Effector CD8-positive, alpha-beta T cell (primary cell): ENCODE results near the gene FPR1.
"Not testable (repeated sequence)": the region's sequence is repeated elsewhere in the genome, so short reads cannot be mapped to it uniquely, and the experiment has no call there.

Experiments
- DNase-seq: peaks from one replicate; lab custom pipeline; 2025; lab: John Stamatoyannopoulos, UW

Gene FPR1

DNA sequence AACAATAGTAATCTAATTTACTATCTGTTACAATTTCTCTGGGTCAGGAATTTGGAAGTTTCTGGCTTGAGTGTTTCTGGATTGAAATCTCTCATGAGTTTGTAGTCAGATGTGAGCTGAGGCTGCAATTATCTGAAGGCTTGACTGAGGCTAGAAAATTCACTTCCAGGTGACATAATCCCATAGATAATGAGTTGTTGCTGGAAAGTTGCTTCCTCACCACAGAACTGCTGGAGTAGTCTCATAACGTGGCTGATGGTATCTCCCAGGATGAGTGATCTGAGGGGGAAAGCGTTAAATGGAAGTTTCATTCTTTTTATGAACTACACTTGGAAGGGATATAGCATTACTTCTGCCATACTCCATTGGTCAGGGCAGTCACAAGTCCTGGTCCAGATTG lies 28.0 kb upstream of the FPR1 start:
- no peak for DNase-seq

DNA sequence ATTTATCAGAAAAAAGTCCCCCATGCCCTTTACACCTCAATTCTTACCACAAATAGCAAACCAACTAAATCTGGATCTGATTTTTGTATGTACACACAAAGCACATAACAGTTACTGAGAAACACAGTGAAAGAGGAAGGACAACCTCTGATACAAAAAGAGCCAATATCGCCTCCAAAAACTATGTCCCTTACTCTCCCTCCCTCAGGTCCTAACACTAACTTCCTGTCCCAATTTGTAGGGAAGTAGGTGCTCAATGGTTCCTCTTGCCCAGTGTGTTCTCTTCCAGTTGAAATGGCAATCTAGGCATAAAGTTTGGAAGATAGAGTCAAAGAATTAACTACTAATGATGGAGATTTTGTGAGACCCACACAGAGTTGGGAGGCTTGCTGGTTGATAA lies 27.5 kb upstream of the FPR1 start:
- no peak for DNase-seq

DNA sequence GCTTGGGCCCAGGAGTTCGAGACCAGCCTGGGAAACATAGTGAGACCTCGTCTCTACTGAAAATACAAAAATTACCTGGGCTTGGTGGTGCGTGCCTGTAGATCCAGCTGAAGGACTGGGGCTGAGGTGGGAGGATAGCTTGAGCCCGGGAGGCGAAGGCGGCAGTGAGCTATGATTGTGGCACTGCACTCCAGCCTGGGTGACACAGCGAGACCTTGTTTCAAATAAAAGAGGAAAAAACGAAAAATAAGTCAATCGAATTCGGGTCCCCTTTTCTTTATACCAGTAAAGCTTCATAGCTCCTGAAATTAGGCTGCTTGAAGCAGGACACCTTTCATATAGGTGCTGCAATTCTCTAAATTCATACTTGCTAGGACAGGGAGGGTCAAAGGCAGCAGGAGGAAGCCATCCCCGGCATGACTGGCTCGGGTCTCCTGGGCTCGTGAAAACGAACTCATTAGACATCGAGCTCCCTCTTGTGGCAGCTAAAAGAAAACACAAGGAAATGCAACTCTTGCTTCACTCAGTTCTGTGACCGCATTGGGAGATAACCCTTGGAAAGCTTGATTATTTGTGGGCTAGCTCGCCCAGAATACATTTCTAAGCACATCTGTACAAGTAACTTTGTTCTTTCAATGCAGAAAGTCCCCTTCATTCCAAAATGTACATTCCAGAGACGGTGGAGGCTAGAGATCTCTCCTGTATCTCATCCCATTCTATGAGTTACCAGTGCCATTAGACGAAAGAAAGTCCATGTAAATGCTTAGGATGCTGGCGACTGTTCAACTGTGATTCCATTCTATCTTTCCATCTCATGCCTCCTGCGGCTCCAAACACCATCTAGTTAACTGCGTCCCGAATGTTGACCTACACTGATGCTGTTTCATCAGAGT lies 26.1 kb upstream of the FPR1 start:
- DNase-seq = no peak

DNA sequence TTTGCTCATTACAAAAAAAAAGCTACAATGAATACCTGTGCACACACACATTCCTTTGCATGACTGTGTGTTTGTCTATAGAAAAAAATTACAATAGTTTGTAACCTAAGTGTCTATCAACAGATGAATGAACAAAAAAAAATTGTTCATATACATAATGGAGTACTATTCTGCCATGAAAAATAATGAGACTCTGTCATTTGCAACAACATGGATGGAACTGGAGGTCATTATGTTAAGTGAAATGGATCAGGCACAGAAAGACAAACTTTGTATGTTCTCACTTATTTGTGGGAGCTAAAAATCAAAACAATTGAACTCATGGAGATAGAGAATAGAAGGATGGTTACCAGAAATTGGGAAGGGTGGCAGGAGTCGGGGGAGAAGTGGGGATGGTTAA lies 24.9 kb upstream of the FPR1 start:
- not testable (repeated sequence) for DNase-seq

DNA sequence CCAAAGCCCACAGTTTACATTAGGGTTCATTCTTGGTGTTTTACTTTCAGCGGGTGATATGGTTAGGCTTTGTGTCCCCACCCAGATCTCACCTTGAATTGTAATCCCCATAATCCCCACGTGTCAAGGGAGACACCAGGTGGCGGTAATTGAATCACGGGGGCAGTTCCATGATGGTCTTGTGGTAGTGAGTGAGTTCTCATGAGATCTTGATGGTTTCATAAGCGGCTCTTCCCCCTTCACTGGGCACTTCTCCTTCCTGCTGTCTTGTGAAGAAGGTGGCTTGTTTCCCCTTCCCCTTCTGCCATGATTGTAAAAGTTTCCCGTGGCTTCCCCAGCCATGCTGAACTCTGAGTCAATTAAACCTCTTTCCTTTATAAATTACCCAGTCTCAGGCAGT lies 21.3 kb upstream of the FPR1 start:
- DNase-seq = no peak

DNA sequence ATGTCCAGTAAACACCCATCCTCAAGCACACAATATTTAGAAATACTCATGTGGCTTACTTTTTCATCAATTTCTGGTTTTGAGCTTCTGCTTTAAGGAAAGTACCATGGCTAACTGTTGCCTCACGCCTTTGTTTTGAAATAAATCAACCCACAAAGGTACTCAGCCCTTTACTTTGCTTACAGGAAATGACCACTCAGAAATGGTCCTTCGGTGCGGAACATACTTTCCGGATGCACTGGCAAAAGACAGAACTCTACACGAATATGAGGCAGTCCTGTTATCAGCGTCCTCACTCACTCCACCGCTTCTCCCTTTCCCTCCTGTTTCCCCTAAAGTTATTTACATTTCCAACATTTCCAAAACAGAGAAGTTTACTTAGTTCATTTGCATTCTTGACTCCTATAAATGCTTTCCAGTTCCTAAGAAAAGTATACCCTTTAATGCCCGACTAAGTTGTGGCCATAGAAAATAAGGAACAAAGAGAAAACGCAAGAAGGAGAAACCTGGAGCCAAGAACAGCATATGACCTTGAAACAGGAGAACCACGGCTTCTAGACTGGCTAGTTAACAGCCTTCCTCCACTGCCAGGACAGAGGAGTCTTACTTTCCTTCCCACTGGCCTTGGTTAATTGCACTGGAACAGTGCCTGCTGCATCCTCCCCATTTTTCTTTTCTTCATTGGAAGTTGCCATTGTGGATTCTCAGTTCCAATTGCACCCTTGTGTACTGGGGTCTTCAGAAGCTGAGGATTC lies 19.9 kb upstream of the FPR1 start:
- DNase-seq = no peak

DNA sequence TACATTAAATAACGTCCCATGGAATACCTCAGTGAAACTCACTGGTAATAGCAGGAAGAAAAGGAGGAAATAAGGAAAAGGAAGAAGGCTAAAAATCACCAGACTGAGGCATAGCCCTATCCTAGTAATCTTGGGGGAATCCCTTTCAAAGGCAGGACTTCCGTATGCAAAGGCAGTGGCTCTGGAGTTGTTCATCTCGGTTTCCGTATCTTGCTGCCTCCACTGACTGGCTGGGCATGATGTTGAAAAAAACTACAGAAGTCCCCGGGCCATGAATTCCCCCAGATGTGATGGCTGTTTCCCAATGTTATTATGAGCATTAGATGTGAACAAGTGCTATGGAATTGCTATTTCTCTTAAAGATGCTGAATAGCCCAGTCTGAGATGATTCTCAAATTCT lies 14.8 kb upstream of the FPR1 start:
- no peak for DNase-seq

DNA sequence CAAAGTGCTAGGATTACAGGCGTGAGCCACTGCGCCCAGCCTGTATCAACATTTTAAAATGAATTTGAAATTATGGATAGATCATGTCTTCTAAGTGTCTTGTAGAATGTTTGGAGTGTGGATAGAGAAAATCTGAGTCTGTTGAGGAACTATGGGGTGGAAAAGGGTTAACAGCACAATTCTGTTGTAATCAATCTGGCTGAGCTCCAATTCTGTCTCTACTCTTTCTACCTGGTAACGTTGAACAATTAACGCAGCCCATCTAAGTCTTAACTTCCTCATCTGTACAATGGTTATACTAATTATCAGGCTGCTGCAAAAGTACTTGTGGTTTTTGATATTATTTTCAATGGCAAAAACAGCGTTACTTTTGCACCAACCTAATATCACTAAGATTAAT lies 13.4 kb upstream of the FPR1 start:
- DNase-seq = no peak

DNA sequence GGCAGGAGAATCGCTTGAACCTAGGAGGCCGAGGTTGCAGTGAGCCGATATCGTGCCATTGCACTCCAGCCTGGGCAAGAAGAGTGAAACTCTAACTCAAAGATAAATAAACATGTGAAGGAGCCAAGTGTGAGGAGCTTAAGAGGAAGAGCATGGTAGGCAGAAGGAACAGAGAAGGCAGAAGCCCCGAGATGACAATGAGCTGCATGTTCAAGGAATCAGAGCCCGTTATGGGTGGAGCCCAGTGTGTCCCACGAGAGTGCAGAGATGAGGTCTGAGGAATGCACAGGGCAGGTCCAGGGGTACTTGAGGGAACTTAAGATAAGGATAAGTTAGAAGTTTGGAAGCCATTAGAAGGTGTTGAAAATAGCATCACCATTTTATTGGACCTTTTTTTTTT lies 10.0 kb upstream of the FPR1 start:
- no peak for DNase-seq

DNA sequence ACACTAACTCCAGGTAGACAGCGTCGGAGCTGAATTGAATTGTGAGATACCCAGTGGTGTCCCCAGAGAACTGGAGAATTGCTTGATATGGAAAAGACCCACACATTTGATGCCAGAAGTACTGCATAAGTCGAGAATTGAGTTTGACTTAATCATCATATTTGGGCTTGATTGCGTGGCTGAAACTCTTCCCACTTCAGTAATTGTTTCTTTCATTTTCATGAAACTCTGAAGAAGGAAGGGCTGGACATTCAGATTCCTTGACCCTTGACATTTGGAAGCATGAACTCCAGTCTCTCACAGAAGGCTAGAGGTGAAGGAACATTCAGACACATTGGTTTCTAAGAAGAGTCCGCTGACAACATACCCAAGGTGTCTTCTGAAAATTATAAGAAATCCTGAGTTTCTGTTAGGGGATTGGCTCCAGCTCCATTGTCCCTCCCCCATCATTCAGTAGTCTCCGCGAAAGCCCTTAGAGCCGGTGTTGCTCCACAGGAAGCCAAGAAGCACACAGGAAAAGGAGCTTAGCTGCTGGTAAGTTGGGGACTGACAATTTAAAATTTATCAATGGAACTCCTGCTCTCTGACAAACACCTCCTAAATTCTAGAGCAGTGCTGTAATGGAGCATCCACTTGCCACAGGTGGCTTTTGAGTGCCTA lies 9.1 kb upstream of the FPR1 start, which contains the start of gene FPR2:
TSS of gene FPR2 (plus strand) at position 484 of the 660 bp plus-strand sequence. CDS start 7,479 bp downstream, outside the sequence.
- no peak for DNase-seq

DNA sequence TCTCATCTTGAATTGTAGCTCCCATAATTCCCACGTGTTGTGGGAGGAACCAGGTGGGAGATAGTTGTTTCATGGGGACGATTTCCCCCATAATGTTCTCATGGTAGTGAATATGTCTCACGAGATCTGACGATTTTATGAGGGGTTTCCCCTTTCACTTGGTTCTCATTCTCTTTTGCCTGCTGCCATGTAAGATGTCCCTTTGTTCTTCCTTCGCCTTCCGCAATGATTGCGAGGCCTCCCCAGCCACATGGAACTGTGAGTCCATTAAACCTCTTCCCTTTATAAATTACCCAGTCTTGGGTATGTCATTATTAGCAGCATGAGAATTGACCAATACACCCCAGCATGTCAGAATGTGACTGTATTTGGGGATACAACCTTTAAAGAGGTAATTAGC lies 3.9 kb upstream of the FPR1 start:
- no peak for DNase-seq

DNA sequence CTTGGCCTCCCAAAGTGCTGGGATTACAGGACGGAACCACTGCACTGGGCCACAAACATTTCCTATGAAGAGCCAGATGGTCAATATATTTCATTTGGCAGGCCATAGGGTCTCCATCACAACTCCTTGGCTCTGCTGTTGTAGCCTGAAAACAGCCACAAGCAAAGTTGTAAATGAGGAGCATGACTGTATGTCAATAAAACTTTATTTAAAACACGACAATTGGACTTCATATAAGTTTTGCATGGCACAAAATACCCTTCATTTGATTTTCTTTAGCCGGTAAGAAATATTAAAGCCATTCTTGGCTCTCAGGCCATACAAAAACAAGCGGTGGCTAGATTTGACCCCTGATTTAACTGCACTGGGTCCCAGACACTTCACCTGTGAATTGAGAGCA lies 3.1 kb upstream of the FPR1 start:
- no peak for DNase-seq

DNA sequence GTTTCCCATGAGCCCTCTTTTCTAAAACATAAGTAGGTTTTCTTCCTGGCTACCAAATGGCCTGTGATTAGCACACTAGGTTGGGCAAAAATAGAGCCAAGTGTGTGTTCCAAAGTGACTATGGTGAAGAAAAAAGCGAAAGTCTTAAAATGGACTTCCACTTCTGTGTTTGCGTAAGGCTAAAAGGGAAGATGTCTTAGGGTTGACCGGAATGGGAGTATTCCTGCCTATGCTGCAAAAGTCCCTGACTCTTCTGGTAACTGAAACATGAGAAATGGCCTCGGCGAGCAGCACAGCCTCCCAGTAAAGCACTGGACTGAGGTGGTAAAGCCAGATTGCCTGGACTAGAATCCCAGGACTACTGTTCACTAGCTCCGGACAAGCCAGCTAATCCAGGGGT lies 2.4 kb upstream of the FPR1 start:
- DNase-seq = no peak

DNA sequence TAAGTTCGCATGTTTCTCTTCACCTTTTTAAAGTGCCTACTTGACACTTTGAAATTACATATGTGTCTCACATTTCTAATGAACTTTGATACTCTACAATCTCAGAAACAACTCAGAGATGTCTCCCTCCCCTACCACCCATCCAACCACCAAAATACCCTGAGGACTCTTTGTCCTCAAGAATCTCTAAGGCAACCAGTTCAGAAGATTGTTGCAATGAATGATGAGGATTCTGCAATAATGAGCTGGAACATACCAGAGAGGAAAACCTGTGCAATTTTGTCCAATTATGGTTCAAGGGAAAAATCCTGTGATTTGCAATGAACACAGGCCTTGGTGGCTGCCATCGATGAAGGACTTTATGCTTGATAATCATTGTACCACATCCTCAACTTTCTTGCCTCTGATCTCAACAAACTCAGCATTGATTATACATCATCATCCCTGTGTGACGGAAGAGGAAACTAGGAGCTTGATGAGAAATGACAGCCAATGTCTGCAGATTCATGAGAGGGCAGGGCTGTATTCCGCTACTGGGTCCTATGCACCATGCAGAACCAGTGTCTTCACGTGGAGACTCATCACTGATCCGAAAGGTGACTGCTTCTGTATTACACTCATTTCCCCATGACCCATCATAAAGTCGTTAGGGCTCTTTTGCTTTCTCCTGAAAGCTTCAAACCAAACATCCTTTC lies 1.1 kb downstream of the FPR1 start:
- DNase-seq = no peak

DNA sequence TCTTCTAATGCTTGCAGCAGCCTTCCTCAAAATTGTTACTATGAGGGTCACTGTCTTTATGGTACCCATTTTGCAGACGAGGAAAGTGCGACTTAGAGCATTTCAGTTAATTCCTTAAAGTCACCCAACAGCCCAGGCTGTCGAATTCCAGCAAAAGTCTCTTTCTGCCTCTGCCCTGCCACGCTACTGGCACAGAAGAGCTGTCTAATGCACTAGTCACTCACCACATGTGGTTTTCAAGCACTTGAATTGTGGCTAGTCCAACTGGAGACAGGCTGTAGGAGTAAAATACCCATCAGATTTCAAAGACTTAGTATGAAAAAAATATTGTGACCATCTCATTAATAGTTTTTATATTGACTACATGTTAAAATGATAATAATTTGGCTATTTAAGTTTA lies 1.7 kb downstream of the FPR1 start:
- no peak for DNase-seq

DNA sequence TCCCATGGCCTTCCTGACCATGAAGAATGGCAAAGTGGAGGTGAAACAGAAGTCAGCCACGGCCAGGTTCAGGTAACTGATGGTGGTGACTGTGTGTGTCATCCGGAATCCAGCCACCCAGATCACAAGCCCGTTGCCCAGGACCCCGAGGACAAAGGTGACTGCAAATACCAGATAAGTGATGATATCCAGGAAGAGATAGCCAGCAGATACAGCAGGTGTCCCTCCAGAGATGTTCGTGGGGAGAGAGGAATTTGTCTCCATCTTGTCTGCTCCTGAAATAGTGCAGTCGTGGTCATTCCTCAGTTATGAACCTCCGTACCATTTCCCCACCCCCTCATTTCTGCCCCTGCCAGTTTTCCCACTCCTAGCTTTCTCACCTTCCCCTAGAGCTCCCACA lies 4.9 kb downstream of the FPR1 start:
- no peak for DNase-seq

DNA sequence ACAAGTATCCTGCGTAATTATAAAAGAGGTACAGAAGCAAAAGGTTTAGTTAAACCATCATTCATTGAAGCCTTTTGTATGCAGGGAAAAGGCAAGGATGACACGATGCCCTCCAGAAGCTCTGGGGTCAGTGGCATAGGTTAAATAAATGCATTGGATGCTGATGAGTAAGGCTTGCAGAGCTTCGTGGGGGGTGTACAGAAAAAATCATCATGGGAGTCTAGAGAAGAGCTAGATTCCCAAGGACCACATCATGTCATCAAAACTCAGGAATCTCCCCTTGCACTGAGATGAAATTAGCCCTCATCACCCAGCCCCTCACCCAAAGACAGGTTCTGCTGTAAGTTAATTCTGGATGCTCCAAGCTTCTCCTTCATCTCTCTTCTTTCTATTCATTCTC lies 8.3 kb downstream of the FPR1 start:
- no peak for DNase-seq

DNA sequence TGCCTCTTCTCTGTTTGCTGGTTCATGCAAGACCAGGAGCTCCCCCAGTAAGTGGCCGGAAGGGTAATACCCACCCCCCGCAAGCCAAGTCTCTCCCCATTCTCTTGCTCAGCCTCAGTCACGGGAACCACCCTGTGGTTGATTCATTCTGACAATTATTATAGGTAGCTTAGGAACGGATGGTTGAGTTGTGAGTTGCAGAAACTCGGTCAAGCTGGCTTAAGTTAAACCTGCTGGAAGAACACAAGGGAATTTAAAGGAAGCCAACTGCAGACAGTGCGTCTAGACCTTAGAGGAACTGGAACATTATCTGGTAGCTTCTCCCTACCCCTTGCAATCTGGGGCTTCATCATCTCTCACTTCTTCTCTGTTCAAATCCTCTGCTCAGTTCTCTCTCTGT lies 8.9 kb downstream of the FPR1 start:
- DNase-seq = no peak

DNA sequence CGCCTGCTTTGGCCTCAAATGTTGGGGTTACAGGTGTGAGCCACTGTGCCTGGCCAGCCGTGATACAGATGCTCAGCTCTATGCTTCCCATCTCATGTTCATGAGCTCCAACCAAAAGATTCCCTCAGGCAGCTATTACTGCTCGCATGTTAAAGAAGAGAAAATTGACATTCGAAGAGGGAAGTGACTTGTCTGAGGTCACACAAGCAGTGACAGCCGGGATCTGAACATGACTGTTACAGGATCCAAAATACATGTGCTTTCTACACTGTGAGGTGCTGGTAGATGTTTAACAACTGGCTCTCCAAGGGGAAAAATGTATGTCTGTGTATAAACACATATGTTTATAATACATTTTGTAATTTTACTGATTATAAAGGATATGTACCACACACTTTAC lies 11.3 kb downstream of the FPR1 start:
- DNase-seq = no peak

DNA sequence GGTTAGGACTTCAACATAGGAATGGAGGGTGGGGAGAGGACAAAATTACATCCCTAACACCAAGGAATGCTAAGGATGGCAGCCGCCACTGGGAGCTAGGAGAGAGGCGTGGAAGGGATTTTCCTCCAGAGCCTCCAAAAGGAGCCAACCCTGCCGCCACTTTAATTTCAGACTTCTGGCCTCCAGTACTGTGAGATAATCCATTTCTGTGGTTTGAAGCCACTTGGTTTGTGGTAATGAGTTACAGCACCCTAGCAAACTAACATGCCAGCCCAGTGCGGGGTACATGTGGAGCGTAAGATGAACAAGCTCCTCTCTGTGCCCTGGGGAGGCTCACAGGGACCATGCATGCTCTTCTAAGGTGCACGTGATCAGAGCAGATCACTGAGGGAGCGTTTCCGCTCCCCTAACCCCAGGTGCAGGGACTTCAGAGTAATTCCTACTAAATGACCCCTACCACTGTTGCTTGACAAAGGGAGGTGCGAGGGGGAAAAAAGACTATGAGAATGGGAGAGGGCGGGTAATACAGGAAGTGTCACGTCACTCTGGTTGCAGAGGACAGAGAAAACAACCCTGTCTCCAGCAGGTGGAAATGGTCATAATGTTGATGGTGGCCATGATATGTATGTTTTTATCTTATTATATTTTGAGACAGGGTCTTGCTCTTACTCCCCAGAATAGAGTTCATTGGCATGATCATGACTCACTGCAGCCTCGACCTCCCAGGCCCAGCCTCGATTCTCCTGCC lies 12.0 kb downstream of the FPR1 start:
- DNase-seq = no peak

DNA sequence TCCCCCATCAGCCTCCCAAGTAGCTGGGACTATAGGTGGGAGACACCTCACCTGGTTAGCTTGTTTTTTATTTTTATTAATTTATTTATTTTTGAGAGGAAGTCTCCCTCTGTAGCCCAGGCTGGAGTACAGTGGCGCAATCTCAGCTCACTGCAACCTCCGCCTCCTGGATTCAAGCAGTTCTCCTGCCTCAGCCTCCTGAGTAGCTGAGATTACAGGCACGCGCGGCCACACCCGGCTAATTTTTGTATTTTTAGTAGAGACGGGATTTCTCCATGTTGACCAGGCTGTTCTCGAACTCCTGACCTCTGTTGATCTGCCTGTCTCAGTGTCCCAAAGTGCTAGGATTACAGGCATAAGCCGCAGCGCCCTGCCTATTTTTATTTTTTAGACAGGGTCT lies 13.2 kb downstream of the FPR1 start:
- DNase-seq = not testable (repeated sequence)
